ENCODE results near the gene GORASP1. TPM values are rescaled to one million over a fixed set of nuclear protein-coding genes. Genes with fewer than 3 reads are reported as not detected.

Gene GORASP1
- polyA plus RNA-seq, 1 donor (not counting 4 experiments of a cell fraction or from before 2014, with no cell fraction given) = 43.7 TPM

- TF ChIP-seq EZH2 (IDR thresholded peaks at IDR 0.05; ENCODE audit: low read length) (no peak), CTCF (optimal IDR thresholded peaks at IDR 0.05 in 1 of 3, IDR thresholded peaks at IDR 0.05 in 1 of 3, conservative IDR thresholded peaks at IDR 0.05 in 1 of 3; ENCODE audit: extremely low read depth in 1 of 3, insufficient read depth in 2 of 3, low read length in 3 of 3) (no peak)
- FAIRE-seq (no peak), DNase-seq (ENCODE audit: low read depth, low spot score) (no peak)
- no peaks in the 10 kb centered on the region for H3K9me1 ChIP-seq (ENCODE audit: control insufficient read depth, extremely low read depth, insufficient read depth, low read length)
- dilution Hi-C loops (cut with MboI; ENCODE audit: extremely low pct_ligation_motif_present, low sequenced_read_pairs) = no loop called here
- H3K27me3 ChIP-seq (ENCODE audit: control insufficient read depth, extremely low read depth, insufficient read depth, low read length) = no peaks in the 10 kb centered on the region
- no peak overlapping the region for H3K9ac ChIP-seq (ENCODE audit: control insufficient read depth, extremely low read depth, insufficient read depth, low read length)
- H3K27ac ChIP-seq (ENCODE audit: control insufficient read depth, insufficient read depth, low read length) = no peak overlapping the region
- no peak overlapping the region for H2AFZ ChIP-seq (ENCODE audit: control insufficient read depth, low read length)
- peaks cover 3% of the 10 kb centered on the region for H4K20me1 ChIP-seq (ENCODE audit: control insufficient read depth, extremely low read depth, insufficient read depth, low read length)
- peaks cover 31 to 36% of the 10 kb centered on the region in 2 experiments for H3K36me3 ChIP-seq (ENCODE audit: control insufficient read depth in 2 of 2, extremely low read depth in 1 of 2, insufficient read depth in 2 of 2, low read length in 2 of 2)
- no peak overlapping the region for H3K4me3 ChIP-seq (ENCODE audit: control insufficient read depth in 2 of 3, extremely low read depth in 1 of 3, insufficient read depth in 2 of 3, low read depth in 1 of 3, low read length in 3 of 3)
- peaks cover 3% of the 10 kb centered on the region for H3K79me2 ChIP-seq (ENCODE audit: control insufficient read depth, insufficient read depth, low read length)
- H3K4me1 ChIP-seq (ENCODE audit: control insufficient read depth, extremely low read depth, insufficient read depth, low read length) = no peaks in the 10 kb centered on the region
- no peaks in the 10 kb centered on the region for H3K9me3 ChIP-seq (ENCODE audit: control insufficient read depth, low read depth, low read length)
- no peak overlapping the region for H3K4me2 ChIP-seq (ENCODE audit: control insufficient read depth, extremely low read depth, insufficient read depth, low read depth, low read length)
These were observed 9.5 kb downstream of the GORASP1 start for GRCh38 chr3:39097716-39098472.

- FAIRE-seq (no peak), DNase-seq (ENCODE audit: low read depth, low spot score) (no peak)
- Histone ChIP-seq H2AFZ (ENCODE audit: control insufficient read depth, low read length) (no peak overlapping the region), H3K36me3 (ENCODE audit: control insufficient read depth in 2 of 2, extremely low read depth in 1 of 2, insufficient read depth in 2 of 2, low read length in 2 of 2) (peaks cover 31 to 37% of the 10 kb centered on the region in 2 experiments), H3K9me1 (ENCODE audit: control insufficient read depth, extremely low read depth, insufficient read depth, low read length) (no peaks in the 10 kb centered on the region), H4K20me1 (ENCODE audit: control insufficient read depth, extremely low read depth, insufficient read depth, low read length) (peaks cover 3% of the 10 kb centered on the region), H3K4me2 (ENCODE audit: control insufficient read depth, extremely low read depth, insufficient read depth, low read depth, low read length) (no peak overlapping the region), H3K4me3 (ENCODE audit: control insufficient read depth in 2 of 3, extremely low read depth in 1 of 3, insufficient read depth in 2 of 3, low read depth in 1 of 3, low read length in 3 of 3) (no peak overlapping the region), H3K9ac (ENCODE audit: control insufficient read depth, extremely low read depth, insufficient read depth, low read length) (no peak overlapping the region), H3K27me3 (ENCODE audit: control insufficient read depth, extremely low read depth, insufficient read depth, low read length) (no peaks in the 10 kb centered on the region), H3K27ac (ENCODE audit: control insufficient read depth, insufficient read depth, low read length) (no peak overlapping the region), H3K79me2 (ENCODE audit: control insufficient read depth, insufficient read depth, low read length) (no peaks in the 10 kb centered on the region), H3K9me3 (ENCODE audit: control insufficient read depth, low read depth, low read length) (no peaks in the 10 kb centered on the region), H3K4me1 (ENCODE audit: control insufficient read depth, extremely low read depth, insufficient read depth, low read length) (no peaks in the 10 kb centered on the region)
- dilution Hi-C loops (cut with MboI; ENCODE audit: extremely low pct_ligation_motif_present, low sequenced_read_pairs) = no loop called here
- no peak for TF ChIP-seq EZH2 (IDR thresholded peaks at IDR 0.05; ENCODE audit: low read length)
- no peak for TF ChIP-seq CTCF (optimal IDR thresholded peaks at IDR 0.05 in 1 of 3, IDR thresholded peaks at IDR 0.05 in 1 of 3, conservative IDR thresholded peaks at IDR 0.05 in 1 of 3; ENCODE audit: extremely low read depth in 1 of 3, insufficient read depth in 2 of 3, low read length in 3 of 3)
These were observed 10.7 kb downstream of the GORASP1 start for GRCh38 chr3:39096775-39097174.

All from keratinocyte (primary cell).